GM18868 (cell line): ENCODE measurements around the gene PSMB5.

Experiments
- ATAC-seq: cut with Tn5 transposase; IDR thresholded peaks from one replicate; pipeline ENCODE4 v1.9.1; 2021; ENCODE audit warnings: mild to moderate bottlenecking, moderate library complexity; ENCODE audit not compliant: unreplicated experiment

Gene PSMB5

DNA sequence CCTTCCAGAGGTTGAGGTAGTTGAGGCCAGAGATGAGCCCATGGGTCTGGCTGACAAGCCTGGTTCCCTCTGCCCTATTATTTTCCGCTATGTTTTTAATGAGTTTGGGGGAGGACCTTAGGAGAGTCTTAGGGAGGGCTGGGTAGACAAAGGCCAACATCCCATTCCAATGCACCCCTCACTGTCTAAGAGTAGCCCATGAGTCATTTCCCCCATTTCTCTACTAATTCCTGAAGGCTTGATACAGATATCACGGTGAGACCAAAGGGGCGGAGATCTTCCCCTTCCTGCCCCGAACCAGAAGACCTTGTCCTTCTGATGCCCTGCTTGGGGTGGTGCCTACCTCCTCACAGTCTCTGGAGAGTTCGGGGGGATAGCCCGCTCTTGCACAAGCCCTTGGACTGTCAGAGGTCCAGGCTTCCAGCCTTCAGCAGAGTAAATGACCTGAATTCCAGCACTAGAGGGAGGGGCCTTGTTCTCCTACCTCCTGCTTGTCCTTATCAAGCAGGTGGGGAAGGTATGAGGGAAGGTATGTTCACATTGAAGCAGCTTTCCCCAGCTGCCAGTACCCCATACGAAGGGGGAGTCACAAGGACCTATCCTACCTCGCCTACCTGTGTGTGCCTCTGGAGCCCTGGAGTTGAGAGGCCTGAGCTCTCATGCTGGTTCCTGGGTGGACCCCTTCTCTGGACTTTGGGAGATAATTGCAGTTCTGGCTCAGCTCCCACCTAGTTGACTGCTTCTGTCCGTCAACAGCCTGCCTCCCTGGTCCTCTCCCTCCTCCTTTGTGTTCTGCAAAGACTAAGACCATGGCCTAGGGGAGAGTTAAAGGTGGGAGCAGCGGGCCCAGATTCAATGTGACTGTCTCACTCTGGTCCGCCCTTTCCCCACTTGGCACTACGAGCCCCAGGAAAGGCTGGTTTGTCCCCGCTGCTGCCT is 11.0 kb upstream of the PSMB5 start:
- ATAC-seq = no peak

DNA sequence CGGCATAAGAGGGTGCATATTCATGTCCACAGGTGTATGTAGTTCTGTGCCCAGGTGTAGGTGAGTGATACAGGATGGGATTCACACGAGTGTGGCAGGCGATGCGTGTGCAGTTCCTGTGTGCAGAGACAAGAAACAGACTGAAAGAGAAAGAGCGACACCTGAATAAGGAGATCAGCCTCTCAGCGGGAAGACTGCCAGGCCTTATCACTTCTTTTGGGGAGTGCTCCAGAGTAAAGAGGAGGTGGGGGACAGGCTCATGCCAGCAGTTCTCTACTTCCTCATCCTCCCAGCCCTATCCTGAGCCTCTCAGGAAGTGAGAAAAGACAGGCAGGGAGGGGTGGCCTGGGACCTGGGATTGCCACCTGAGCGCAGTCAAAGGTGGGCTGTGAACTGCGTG is 10.1 kb upstream of the PSMB5 start:
- ATAC-seq = no peak

DNA sequence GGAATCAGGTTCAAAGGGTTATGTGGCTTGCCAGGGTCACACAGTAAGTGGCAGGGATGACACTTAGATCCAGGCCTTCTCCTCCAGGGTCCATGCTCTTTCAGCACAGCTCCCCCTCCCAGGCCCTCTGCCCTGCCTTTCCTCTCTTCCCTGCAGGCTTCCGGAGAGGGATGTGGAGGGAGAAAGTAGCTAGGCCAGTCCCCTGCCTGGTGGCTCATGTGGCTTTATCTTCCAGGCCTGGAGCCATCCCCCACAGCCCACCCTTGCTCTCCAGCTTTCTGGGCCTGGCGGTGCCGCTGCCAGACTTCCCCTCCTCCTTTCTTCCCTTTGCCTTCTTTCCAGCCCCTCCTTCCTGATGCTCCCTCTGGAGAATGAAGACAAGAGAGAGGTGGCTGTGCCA is 9.1 kb upstream of the PSMB5 start:
- no peak for ATAC-seq

DNA sequence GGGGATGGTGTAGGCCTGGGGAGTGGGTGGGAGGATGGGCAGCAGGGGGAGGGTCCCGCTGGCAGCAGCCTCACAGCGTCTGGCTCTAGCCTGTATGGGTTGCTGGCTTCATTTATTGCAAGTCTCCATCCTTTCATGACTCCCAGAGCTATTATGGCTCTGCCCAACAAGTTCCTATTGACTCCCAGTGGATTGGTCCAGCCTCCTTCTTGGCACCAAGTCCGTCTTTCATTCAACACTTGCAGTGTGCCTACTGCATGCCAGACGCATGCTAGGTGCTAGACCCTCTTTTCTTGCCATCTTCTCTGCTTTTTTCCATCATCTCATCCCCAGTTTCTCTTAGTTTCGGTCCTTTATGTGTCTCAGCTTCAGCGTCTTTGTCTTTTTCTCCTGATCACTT is 8.4 kb upstream of the PSMB5 start:
- no peak for ATAC-seq

DNA sequence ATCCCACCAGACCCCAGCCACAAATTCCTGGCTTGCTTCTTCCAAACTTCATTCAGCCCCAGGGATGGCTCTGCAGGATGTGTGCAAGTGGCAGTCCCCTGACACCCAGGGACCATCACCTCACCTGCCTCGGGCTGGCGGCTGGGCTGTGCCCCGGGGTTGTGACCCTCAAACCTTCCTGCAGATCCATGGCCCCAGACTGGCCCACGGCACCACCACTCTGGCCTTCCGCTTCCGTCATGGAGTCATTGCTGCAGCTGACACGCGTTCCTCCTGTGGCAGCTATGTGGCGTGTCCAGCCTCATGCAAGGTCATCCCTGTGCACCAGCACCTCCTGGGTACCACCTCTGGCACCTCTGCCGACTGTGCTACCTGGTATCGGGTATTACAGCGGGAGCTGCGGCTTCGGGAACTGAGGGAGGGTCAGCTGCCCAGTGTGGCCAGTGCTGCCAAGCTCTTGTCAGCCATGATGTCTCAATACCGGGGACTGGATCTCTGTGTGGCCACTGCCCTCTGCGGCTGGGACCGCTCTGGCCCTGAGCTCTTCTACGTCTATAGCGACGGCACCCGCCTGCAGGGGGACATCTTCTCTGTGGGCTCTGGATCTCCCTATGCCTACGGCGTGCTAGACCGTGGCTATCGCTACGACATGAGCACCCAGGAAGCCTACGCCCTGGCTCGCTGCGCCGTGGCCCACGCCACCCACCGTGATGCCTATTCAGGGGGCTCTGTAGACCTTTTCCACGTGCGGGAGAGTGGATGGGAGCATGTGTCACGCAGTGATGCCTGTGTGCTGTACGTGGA is 7.7 kb upstream of the PSMB5 start, which contains the start of gene PSMB11:
Gene PSMB11 (plus strand): TSS at position 51 of the 804 bp plus-strand sequence. CDS start 14 bp downstream, at position 65.
- no peak for ATAC-seq

DNA sequence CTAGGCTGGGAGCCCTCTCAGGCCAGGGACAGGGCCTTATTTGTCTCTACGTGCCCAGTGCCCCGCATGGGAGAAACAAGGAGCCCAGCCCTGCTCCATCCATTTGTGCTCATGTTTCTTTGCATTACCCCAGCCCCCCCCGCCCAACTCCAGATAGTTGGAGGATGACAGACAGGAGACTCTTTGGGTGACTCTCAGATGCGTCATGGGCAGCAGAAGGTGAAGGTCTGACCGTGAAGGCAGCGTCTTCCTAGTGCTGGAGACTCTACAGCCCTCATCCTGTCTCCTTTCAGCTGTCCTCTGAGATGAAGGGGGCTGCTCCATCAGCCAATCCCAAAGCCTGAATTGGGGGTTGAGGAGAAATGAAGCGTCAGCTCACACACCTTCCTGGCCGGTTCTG is 7.0 kb upstream of the PSMB5 start:
- no peak for ATAC-seq

DNA sequence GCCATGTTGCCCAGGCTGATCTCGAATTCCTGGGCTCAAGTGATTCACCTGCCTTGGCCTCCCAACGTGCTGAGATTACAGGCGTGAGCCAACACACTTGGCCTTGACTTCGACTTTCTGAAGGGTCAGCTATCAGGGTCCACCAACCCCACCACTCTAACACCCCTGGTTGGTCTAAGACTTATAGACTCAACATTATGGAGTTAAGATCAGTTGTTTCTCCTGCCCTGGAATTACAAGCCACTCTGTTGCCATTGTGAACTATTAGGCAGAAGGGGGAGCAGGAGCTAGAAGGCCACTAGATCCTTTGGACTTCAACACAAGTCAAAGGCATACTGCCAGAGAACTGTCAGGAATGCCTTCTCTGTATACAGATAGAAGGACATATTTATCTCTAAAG is 5.4 kb upstream of the PSMB5 start:
- no peak for ATAC-seq

DNA sequence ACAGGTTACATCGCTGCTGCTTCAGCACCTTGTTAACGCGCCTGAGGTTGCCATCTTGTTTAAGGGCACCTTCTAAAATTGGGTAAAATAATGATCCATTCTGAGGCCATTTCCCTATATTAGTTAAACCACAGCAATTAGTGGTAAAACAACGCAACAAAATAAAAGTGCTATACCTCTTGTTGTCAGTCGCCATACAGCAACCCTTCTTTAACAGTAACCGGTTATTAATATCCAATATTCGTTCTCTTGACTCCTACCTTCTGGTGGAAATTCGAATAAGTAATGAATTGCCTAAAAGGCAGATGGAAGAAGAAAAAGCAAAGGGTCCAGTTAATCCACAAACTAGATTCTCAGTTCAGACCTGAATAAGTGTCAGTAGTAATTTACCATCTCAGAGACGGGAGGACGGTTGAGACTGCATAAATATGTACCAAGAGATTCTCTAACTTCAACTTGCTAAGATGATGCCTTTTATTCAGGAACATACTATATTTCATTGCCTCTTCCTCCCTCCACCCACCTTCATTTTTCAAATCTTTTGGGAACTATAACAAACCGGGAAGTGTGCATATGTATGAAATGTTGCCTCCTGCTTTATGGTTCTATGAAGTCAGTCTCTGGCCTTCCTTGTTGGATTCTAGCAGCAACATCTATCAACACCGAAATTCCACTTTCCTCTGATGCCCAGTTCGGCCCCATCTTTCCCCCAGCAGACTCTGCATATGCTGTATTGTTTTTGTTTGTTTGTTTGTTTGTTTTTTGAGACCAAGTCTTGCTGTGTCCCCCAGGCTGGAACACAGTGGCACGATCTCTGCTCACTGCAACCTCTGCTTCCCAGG is 824 bp upstream of the PSMB5 start:
- ATAC-seq = no peak

DNA sequence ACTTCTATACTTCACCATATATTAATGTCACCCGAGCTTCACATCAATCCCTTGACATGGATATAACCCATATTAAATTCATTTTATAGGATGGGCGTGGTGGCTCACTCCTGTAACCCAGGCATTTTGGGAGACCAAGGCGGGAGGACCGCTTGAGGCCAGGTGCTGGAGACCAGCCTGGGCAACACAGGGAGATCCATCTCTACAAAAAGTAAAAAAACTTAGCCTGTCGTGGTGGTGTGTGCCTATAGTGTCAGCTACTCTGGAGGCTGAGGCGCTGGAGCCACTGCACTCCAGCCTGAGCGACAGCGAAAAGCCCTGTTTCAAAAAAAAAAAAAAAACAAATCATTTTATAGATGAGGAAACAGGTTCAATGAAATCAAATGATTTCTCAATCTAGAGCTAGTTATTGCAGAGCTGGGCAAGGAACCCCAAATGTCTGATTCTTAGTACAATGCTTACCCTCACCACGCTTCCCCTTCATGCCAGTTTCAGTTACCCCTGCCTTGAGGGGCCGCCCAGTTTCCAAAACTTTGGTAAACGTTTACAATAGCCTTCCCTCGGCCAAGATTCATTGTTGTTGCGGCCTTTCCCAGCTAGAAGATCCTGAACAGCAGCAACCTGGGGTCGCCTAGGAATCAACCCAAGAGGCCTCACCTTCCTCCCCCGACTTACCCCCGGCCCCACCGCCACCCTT is 751 bp downstream of the PSMB5 start:
- peak; percentile 1 for ATAC-seq

DNA sequence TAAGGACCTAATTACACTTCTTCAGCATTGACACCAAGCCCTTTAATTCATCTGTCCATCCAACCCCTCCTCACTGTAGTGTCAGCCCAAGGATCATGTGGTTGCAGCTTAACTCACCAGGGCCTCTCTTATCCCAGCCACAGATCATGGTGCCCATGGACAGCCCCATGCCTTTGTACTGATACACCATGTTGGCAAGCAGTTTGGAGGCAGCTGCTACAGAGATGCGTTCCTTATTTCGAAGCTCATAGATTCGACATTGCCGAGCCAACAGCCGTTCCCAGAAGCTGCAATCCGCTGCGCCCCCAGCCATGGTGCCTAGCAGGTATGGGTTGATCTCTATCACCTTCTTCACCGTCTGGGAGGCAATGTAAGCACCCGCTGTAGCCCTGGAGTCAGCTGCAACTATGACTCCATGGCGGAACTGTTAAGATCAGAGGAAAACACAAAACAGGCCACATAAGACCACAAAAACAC is 1.4 kb downstream of the PSMB5 start:
- ATAC-seq = no peak

DNA sequence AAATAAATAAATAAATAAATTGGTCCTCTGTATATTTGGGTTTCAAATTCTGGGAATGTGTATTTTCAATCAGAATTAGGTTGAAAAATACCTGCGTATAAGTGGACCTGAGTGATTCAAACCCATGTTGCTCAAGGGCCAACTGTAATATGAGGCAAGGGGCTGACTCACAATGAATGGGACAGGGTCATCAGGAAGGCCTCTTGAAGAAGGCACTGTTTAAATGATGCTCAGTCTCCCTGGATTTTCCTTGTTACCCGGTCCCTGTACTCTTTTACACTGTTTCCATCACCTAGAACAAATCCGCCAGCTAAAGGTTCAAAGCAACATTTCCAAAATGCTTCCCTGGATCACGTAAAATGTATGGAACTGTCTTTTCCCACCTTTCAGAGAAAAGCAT is 3.8 kb downstream of the PSMB5 start:
- no peak for ATAC-seq

DNA sequence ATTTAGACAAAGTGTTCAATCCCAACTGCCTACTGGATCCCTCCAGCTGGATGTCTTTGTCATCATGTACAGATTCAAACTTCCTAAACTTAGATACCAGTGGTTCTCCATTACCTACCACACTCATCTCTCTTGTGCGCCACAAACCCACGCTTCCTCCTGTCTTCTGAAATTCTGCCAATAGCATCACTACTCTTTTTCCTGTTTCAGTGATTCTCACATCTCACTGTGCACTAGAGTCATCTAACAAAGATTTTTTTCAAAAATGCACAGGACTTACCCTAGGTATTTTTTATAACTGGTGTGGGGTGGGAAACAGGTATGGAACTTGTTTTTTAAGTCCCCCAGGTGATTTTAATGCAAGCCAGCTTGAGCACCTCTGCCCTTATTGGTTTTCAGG is 5.9 kb downstream of the PSMB5 start:
- ATAC-seq = no peak

DNA sequence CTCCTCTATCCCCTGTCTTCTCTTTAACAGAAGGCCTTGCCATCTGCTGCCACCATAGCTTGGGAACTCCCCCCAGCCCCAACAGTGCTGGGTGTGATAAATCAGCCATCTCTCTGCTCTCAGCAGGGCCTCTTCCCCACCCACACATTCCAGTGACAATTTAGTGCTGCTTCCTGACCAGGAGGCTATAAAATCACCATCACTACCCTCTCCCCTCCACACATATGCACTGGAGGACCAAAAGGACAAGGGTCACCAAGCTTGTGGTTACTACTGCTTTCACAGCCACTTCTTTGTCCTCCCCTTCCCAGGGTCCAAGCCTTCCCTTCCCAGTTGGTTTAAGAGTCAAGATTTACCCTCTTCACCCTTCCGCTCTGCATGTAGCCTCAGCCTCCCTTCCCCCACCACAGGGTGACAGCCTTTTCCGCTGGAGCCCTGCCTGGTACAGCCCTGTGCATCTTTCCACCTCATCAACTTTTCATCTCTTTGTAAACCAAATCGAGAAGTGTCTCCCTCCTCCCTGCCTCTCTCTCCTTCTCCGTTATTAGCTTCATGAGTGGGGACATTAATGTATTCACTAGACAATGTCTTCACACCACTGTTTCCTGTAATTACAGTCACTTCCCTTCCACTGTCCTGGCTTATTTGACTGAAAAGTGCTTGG is 9.4 kb downstream of the PSMB5 start:
- no peak for ATAC-seq

DNA sequence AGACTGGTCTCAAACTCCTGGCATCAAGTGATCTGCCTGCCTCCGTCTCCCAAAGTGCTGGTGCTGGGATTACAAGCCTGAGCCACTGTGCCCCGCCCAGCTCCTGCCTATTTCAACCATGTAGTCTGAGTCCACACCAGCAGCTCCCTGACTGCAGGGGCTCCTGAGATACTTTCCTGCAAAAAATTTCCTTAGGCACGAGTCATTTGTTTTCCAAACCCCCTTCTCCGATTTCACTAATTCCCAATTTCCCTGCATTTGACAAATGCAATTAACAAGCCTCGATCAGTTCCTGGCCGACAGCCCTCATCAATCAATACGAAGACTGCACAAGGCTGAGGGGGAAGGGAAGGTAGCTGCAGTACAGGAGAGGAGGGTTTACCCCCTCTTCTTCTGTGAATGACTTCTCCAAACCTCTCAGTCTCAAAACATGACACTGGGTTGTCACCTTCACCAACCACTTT is 10.1 kb downstream of the PSMB5 start:
- no peak for ATAC-seq

DNA sequence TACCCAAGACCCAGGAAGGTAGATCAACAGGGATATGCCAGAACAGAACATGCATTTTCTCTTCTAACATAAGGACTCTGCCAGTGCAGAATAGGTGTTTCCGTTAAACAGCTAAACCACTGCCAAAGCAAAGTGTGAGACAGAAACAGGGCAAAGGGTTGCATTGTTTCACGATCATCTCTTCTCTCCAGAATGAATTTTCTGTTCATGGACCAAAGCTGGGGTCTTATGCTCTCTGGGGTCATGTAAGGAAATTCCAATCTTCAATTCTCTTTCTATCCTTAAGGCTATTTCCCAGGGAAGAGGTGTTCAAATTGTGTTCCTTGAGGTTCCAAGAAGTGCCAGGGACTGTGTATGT is 10.9 kb downstream of the PSMB5 start:
- ATAC-seq = no peak

DNA sequence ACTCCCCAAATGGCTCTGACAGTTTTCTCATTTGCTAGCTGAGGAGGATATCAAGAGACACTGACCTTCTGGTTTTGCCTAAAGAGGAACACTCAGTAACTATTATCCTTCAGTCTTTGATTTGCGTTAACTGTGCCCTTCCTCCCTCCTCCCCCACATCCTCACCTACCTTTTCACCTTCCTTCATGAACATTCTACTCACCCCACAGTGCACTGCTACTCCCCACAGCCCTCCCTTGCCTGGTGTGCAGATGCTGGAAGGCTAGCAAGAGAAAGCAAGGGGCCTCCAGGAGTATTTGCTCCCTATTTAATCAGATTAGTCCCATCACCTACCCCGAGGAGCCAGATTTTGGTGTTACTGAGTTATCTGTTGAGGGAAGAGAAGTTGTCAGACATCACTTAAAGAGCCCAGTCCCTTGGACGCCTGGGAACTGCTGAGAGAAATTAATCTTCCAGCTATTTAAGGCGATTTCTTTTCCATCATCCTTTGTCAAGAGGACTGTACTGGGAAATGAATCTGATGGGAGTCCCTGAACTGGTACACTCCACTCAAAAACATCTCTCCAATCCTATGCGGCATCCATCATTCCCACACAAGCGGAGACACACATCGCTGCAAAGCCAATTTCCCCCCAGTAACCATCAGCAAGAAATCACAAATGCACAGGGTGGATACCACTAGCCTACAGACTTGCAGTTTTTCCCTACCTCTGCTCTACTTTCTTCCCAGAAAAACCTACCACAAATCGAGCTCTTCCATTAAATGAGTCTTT is 11.5 kb downstream of the PSMB5 start:
- ATAC-seq = no peak

DNA sequence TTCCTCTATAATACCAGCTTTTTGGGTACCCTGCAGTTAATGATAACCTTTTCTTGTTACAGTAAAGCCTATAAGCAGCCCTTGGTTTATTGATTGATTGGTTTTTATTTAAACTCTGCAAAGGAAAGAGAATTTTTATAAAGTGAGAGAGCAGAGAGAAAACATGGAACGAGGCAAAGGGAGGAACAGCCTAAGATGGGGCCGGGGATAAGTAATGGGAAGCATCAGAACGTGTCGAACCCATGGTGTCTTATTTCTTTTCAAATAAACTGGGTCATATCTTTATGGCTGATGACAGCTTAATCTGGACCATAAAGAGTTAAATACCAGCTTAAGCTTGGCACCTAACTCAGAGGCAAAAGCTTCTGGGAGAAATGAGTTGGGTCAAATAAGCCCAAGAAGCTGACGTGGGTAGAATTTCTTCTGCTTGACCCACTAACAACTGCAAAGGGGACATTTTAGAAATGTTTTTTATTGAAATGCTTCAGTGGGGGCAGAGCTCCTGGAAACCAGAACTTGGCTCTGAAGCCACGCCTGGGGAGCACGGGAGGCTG is 12.7 kb downstream of the PSMB5 start:
- ATAC-seq = no peak

DNA sequence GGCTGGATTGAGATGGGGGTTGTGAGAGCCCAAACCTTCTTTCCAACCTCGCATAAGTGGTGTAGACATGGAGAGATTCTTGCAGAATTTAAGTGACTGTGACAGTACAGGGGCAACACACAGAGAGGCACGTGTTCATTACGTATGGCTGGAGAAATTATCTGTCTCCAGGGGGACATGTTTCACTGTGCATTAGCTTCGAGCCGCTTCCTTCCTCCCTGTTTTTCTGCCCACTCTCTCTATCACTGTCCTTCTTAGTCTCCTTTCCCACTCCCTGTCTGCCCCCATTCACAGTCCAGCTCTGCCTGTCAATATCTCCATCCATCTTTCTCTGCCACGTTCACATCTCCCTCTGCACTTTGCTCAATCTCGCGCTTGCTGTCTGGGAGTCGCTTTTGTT is 13.3 kb downstream of the PSMB5 start:
- no peak for ATAC-seq
